GM12874 (cell line): ENCODE results near the gene NKAPL.

Experiments
- TF ChIP-seq, protein P1 (sequence below): IDR thresholded peaks from 2 replicates; pipeline ENCODE4 v1.5.1; 2011; ENCODE audit warnings: low read depth, mild to moderate bottlenecking, control low read depth, low read length, moderate library complexity; ENCODE audit not compliant: insufficient read depth

Gene NKAPL

DNA sequence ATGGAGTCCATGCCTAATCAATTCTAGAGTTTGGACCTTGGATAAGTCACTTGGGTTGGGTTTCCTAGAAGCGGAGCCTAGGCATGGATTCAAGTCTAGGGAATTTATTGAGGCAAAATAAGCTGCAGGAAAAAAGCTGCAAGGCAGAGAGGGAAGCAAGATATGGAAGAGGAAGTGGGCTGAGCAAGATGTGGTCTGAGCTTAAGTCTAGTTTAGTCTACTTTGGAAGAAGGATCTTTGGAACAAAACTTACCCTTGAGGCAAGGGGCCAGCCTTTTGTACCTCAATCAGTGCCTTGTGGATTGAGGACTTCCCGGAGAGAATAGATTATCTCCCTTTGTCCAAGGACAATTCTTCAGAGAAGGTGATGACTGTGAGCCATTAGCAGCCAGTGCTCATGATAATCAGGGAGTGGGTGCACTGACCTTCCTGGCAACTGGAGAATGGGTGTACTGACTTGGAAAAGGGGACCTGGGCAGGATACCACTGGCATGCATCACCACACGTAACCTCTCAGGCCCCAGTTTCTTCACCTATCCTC is 23.1 kb upstream of the NKAPL start:
- TF ChIP-seq, protein P1, sequence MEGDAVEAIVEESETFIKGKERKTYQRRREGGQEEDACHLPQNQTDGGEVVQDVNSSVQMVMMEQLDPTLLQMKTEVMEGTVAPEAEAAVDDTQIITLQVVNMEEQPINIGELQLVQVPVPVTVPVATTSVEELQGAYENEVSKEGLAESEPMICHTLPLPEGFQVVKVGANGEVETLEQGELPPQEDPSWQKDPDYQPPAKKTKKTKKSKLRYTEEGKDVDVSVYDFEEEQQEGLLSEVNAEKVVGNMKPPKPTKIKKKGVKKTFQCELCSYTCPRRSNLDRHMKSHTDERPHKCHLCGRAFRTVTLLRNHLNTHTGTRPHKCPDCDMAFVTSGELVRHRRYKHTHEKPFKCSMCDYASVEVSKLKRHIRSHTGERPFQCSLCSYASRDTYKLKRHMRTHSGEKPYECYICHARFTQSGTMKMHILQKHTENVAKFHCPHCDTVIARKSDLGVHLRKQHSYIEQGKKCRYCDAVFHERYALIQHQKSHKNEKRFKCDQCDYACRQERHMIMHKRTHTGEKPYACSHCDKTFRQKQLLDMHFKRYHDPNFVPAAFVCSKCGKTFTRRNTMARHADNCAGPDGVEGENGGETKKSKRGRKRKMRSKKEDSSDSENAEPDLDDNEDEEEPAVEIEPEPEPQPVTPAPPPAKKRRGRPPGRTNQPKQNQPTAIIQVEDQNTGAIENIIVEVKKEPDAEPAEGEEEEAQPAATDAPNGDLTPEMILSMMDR = no peak

DNA sequence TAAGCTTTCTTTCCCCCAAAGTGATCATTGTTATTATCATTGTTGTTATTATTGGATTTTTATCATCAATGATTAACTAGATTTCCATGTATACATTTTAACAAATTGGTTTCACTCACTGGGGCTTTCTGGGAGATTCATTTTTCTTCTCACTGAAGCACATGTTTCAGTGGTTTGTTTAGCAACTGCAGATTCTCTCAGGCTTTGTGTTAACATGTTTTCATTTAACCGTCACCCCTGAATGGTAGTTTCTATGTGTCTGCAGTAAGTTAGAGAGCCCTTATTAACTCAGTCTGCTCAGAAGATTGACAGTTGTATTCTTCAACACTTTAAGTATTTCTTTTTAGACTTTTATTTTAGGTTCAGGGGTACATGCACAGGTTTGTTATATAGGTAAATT is 19.5 kb upstream of the NKAPL start:
- TF ChIP-seq, protein P1 = no peak

DNA sequence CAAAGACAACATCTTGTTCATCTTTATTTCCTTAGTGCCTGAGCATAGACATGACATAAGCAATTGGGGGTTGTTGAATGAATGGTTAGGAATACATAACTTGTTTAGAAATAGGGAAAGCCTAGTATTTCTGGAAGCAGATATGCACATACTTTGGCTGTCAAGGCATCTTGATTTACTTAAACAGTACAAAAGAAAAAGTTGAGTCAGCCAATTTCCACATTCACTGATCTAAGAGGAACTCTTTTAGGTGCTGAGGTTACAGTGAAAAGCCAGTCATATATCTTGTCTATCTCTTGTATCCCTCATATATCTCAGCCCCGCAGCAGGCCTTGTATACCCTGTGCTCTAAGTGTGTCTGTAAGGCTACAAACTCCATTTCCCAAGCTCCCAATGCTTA is 18.6 kb upstream of the NKAPL start:
- TF ChIP-seq, protein P1 = no peak

DNA sequence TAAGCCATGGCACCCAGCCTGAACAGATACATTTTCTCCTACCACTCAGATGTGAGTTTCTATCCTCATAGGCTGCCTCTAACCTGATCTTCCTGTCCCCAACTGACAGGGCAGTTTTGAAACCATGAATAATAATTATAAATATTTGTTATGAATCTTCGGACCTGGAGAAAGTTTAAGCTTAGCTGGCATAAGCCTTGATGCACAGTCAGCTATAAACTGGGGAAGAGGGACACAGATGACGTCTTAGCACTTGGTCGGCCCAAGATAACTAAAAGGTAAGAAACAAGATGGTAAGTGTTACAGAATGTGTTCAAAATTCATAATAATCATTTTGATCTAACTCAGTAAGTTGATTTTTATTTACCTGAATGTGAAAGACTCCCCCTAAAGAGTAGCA is 15.2 kb upstream of the NKAPL start:
- TF ChIP-seq, protein P1 = no peak

DNA sequence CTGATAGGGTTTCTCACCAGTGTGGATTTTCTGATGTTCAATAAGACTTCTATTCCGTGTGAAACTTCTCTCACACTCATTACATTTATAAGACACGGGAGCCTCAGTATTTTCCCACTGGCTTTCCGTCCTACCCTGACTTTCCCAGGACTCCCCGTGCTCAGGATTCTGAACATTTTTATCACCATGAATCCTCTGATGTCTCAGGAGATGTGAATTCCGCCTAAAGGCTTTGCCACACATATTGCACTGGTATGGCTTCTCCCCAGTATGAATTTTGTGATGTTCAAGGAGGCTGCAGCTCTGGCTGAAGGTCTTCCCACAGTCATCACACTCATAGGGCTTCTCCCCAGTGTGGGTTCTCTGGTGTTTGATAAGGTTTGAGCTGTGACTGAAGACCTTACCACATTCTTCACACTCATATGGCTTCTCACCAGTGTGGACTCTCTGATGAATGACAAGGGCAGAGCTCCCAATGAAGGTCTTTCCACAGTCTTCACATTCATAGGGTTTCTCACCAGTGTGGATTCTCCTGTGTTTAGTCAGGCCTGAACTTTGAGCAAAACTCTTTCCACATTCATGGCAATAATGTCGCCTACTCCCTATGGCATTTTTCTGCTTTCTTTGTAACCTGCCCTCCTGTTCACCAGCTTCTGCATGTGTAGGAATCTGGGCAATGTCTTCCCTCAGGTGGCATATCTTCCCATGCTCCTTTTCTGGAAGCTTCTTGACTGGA is 13.7 kb upstream of the NKAPL start:
- TF ChIP-seq, protein P1 = no peak

DNA sequence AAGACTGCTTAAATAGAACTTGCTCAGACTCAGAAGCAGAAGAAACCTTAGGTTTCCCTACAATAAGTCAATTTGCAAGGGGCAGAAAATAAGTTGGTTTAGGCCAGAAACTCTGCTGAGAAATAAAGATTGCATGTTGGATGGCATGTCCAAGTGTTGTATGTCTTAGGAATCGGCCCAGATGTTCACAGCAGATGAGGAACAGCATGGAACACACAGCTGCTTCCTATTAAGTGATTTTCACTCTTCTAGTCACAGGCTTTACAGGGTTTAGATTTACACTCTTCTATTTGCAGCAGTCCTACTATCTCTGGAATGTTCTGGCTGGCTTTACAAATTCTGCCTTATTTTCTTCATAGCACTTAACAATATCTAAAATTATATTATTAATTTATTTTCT is 10.2 kb upstream of the NKAPL start:
- TF ChIP-seq, protein P1 = no peak

DNA sequence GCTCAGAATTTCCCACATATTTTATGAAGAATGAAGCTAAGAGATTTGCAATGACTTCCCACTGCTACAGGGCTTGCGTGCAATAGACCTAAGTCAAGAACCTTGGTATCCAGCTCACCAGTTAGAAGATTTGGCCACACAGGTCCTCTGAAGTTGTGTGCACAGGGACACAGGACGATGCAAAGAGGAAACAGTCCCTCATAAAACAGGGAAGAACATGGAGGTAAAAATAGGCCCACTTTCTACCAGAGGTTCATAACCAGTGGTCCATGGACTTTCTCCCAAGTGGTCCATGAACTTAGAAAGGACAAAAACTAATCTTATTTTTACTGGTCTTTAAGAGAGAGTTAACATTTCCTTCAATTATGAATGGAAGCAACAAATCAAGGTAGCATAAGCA is 8.3 kb upstream of the NKAPL start:
- TF ChIP-seq, protein P1 = no peak
